OCI-LY3 (cell line): Measurements from ENCODE around the gene OR2H1.

Experiments
- CTCF ChIP-seq: fragments of 200-600, 300-600 bp; sonication (generic); IDR thresholded peaks from 2 replicates; pipeline ENCODE4 v1.5.1; 2014; ENCODE audit warnings: antibody characterized with exemption, low read length, low read depth
- EZH2phosphoT487 ChIP-seq: fragments of 200-600 bp; shearing (Covaris generic); IDR thresholded peaks from 2 replicates; pipeline ENCODE4 v1.6.1; 2018; ENCODE audit warnings: antibody characterized with exemption, mixed run types, low read depth

- no peak for TF ChIP-seq CTCF
- TF ChIP-seq EZH2phosphoT487 = no peak
Observed at GRCh38 chr6:29486577-29486976, 29.6 kb downstream of the OR2H1 start.
